K562 (cell line): Measurements from ENCODE around the gene RPS6KA4. TPM values are rescaled to one million over a fixed set of nuclear protein-coding genes. Genes with fewer than 3 reads are reported as not detected.
"Not testable (repeated sequence)": the region's sequence is repeated elsewhere in the genome, so short reads cannot be mapped to it uniquely, and the experiment has no call there.

Source experiments
- ATAC-seq: fragments of 200-7000 bp; cut with Tn5 transposase; 3 replicates; pipeline ENCODE4 v1.9.1; 2020; ENCODE audit warnings: moderate library complexity
- BruUV-seq: library from RNA; stranded (reverse); fragments of 400-500 nt; replicated peaks from 2 replicates; lab custom pipeline; 2021; lab: Mats Ljungman, UMichigan
- CTCF ChIA-PET: fragments of 300-600 bp; formaldehyde crosslinking; extraction: SDS; loops from one replicate; lab custom pipeline; 2021; ENCODE audit warnings: low intra/inter-chr PET ratio; lab: Yijun Ruan, JAX
- POLR2A ChIA-PET: fragments of 300-600, 350-650 bp; sonication (Branson Sonifier 250); formaldehyde crosslinking; extraction: SDS; loops from one replicate; lab custom pipeline; 2021; ENCODE audit warnings: antibody characterized with exemption, inconsistent platforms; lab: Yijun Ruan, JAX
- DNase-seq, 4 experiments: peaks; one replicate each; pipeline versions ENCODE4 v3.0.0 to v3.0.0-alpha.2; 2011 to 2018; ENCODE audit warnings: low spot score in 3 of 4, mixed read lengths in 3 of 4; ENCODE audit errors: extremely low read depth in 1 of 4
- FAIRE-seq: peaks from 2 replicates; lab custom pipeline; 2011; peaks lifted over from hg19 to GRCh38; lab: Jason Lieb, UNC
- H2AFZ ChIP-seq: 2 replicates; pipeline ENCODE4 v1.6.0; 2011; ENCODE audit warnings: low read depth, low read length, control low read depth, inconsistent platforms
- H3K27ac ChIP-seq: fragments of 200-600 bp; 3 replicates; pipeline ENCODE4 v1.8.0; 2011; ENCODE audit warnings: low read depth, mild to moderate bottlenecking, control low read depth, inconsistent platforms, low read length, moderate library complexity, mixed read lengths; ENCODE audit errors: extremely low read depth
- H3K27me3 ChIP-seq, 2 experiments: fragments of 300-600 bp in 1 of 2; 2 replicates in 1 of 2; 3 replicates in 1 of 2; pipeline versions ENCODE4 v1.6.0 to v1.8.0; 2011; ENCODE audit warnings: inconsistent platforms in 2 of 2, low read length in 2 of 2, mild to moderate bottlenecking in 1 of 2, mixed read lengths in 1 of 2, moderate library complexity in 1 of 2; ENCODE audit not compliant: control insufficient read depth in 2 of 2, insufficient read depth in 2 of 2
- H3K36me3 ChIP-seq: fragments of 300-600 bp; 3 replicates; pipeline ENCODE4 v1.8.0; 2011; ENCODE audit warnings: mild to moderate bottlenecking, low read length, inconsistent platforms; ENCODE audit not compliant: control insufficient read depth, insufficient read depth
- H3K4me1 ChIP-seq, 2 experiments: fragments of 200-600 bp in 1 of 2; replicated peaks in 1 of 2; 2 replicates in 1 of 2; 3 replicates in 1 of 2; pipeline versions ENCODE4 v1.5.1 to v1.8.0; 2011; ENCODE audit warnings: inconsistent platforms in 2 of 2, low read length in 2 of 2, mild to moderate bottlenecking in 1 of 2, mixed read lengths in 1 of 2, moderate library complexity in 1 of 2; ENCODE audit not compliant: control insufficient read depth in 2 of 2, insufficient read depth in 2 of 2
- H3K4me2 ChIP-seq: 2 replicates; pipeline ENCODE4 v1.6.1; 2011; ENCODE audit warnings: low read length, control low read depth, inconsistent platforms, mixed read lengths; ENCODE audit not compliant: insufficient read depth
- H3K4me3 ChIP-seq: fragments of 200-600 bp; sonication (generic), shearing (Covaris generic); 2 replicates; pipeline ENCODE4 v1.5.1; 2016; ENCODE audit warnings: control low read depth, inconsistent platforms
- H3K79me2 ChIP-seq: fragments of 200-600 bp; 3 replicates; pipeline ENCODE4 v1.8.0; 2011; ENCODE audit warnings: low read length, inconsistent platforms; ENCODE audit not compliant: control insufficient read depth, insufficient read depth
- H3K9ac ChIP-seq, 2 experiments: 2 replicates each; pipeline versions ENCODE4 v1.6.0 to v1.6.1; 2011; ENCODE audit warnings: low read depth in 2 of 2, low read length in 2 of 2, control low read depth in 1 of 2, inconsistent platforms in 1 of 2, mild to moderate bottlenecking in 1 of 2, mixed read lengths in 1 of 2; ENCODE audit not compliant: insufficient read depth in 1 of 2
- H3K9me1 ChIP-seq: one replicate; pipeline ENCODE4 v1.6.0; 2011; ENCODE audit warnings: inconsistent platforms, mild to moderate bottlenecking, low read length, moderate library complexity; ENCODE audit not compliant: control insufficient read depth, insufficient read depth
- H3K9me3 ChIP-seq: replicated peaks from 2 replicates; pipeline ENCODE4 v1.5.1; 2011; ENCODE audit warnings: low read depth, low read length, inconsistent platforms; ENCODE audit not compliant: control insufficient read depth, insufficient read depth
- H4K20me1 ChIP-seq: replicated peaks from 2 replicates; pipeline ENCODE4 v1.6.1; 2011; ENCODE audit warnings: low read length, inconsistent platforms, mixed read lengths; ENCODE audit not compliant: control insufficient read depth, insufficient read depth
- HNRNPL ChIP-seq: fragments of 200-400 bp; formaldehyde crosslinking; IDR thresholded peaks from 2 replicates; pipeline ENCODE4 v1.6.1; 2017; ENCODE audit warnings: low read depth, mild to moderate bottlenecking, low read length
- KDM5B ChIP-seq: fragments of 200-600 bp; sonication (generic); IDR thresholded peaks from 2 replicates; pipeline ENCODE4 v1.6.1; 2012; ENCODE audit warnings: low read depth, mild to moderate bottlenecking, moderate library complexity, low read length, control low read depth, inconsistent platforms; ENCODE audit not compliant: insufficient replicate concordance
- MAZ ChIP-seq, 2 experiments: fragments of 450-650 bp in 1 of 2; sonication (generic) in 1 of 2; formaldehyde crosslinking; IDR thresholded peaks in 1 of 2; conservative IDR thresholded peaks in 1 of 2; 2 replicates each; pipeline versions ENCODE4 v1.4.0 to v1.5.0; 2020; ENCODE audit warnings: mild to moderate bottlenecking in 1 of 2, missing genetic modification reagents in 1 of 2
- MYNN ChIP-seq, 2 experiments: sonication (generic); formaldehyde crosslinking in 1 of 2; IDR thresholded peaks; 2 replicates each; pipeline versions ENCODE4 v1.5.0 to v1.6.1; 2016 to 2020; ENCODE audit warnings: antibody characterized with exemption in 1 of 2, missing genetic modification reagents in 1 of 2
- POLR2A ChIP-seq: fragments of 450-650 bp; conservative IDR thresholded peaks from 2 replicates; pipeline ENCODE4 v1.6.1; 2016
- POLR2AphosphoS2 ChIP-seq: IDR thresholded peaks from 2 replicates; pipeline ENCODE4 v1.6.1; 2012; ENCODE audit warnings: low read length, improper control_type of control experiment
- POLR2AphosphoS5 ChIP-seq: IDR thresholded peaks from 2 replicates; pipeline ENCODE4 v1.6.1; 2011; ENCODE audit warnings: mild to moderate bottlenecking, low read depth, low read length, moderate library complexity; ENCODE audit not compliant: control insufficient read depth, insufficient read depth
- POLR2G ChIP-seq: fragments of 200-400 bp; formaldehyde crosslinking; IDR thresholded peaks from 2 replicates; pipeline ENCODE4 v1.6.1; 2017; ENCODE audit warnings: low read depth, mild to moderate bottlenecking, antibody characterized with exemption, low read length, moderate library complexity
- RBFOX2 ChIP-seq: fragments of 200-400 bp; formaldehyde crosslinking; IDR thresholded peaks from 2 replicates; pipeline ENCODE4 v1.6.1; 2017; ENCODE audit warnings: low read depth, mild to moderate bottlenecking, low read length, moderate library complexity
- RBM22 ChIP-seq: fragments of 200-400 bp; formaldehyde crosslinking; IDR thresholded peaks from 2 replicates; pipeline ENCODE4 v1.6.1; 2018; ENCODE audit warnings: low read length, low read depth; ENCODE audit not compliant: poor library complexity, severe bottlenecking
- SUPT5H ChIP-seq: fragments of 450-650 bp; IDR thresholded peaks from 2 replicates; pipeline ENCODE4 v1.6.1; 2016
- ZBTB7A ChIP-seq: IDR thresholded peaks from 2 replicates; pipeline ENCODE4 v1.6.1; 2011; ENCODE audit warnings: low read depth, mild to moderate bottlenecking, low read length, moderate library complexity, borderline replicate concordance; ENCODE audit not compliant: control insufficient read depth
- WGBS: fragments of 100-300 bp; shearing (Covaris generic); methylation state at CpG from one replicate; pipeline ENCODE4 v1.1.6; 2016; ENCODE audit warnings: low coverage, mixed read lengths; ENCODE audit not compliant: insufficient coverage; ENCODE audit errors: missing lambda C conversion rate; 5-methylcytosine and 5-hydroxymethylcytosine counted together
- in situ Hi-C: fragments of 300-500 bp; cut with MboI; formaldehyde crosslinking; loops from 4 replicates; pipeline ENCODE4 v1.15.0; 2018; ENCODE audit warnings: inconsistent platforms, mixed read lengths
- intact Hi-C: fragments of 100-400 bp; cut with micrococcal nuclease; formaldehyde crosslinking; loops from 2 replicates; pipeline ENCODE4 v1.14.2; 2022
- polyA plus RNA-seq, 8 experiments: library from polyadenylated mRNA; depleted of rRNA in 4 of 8; stranded (reverse) in 5 of 8; unstranded in 3 of 8; fragments of >200 nt; fragmentation: Nextera tagmentation in 2 of 8; fragmentation: Illumina TruSeq in 1 of 8; extraction: Ambion mirVana in 2 of 8; extraction: Trizol in 1 of 8; gene quantifications; 2 replicates each; pipeline versions ENCODE4 v1.2.1 to v1.2.3, GENCODE V29; 2011 to 2014; ENCODE audit warnings: inconsistent platforms in 1 of 8, missing spikeins in 1 of 8
- total RNA-seq, 7 experiments: library from RNA; depleted of rRNA in 6 of 7; stranded (reverse); fragments of >200 nt in 6 of 7; fragmentation: Illumina TruSeq in 2 of 7; extraction: Trizol in 2 of 7; gene quantifications; 2 replicates each; pipeline versions ENCODE4 v1.2.1 to v1.2.3, GENCODE V29; 2011 to 2021; ENCODE audit warnings: low replicate concordance in 1 of 7

The RPS6KA4 gene
- total and polyA plus RNA-seq, 9 of the 15 experiments (the other 6 are each of a cell fraction or from before 2014, with no cell fraction given), result 0.15 to 23.8 (median 9.8) TPM

DNA sequence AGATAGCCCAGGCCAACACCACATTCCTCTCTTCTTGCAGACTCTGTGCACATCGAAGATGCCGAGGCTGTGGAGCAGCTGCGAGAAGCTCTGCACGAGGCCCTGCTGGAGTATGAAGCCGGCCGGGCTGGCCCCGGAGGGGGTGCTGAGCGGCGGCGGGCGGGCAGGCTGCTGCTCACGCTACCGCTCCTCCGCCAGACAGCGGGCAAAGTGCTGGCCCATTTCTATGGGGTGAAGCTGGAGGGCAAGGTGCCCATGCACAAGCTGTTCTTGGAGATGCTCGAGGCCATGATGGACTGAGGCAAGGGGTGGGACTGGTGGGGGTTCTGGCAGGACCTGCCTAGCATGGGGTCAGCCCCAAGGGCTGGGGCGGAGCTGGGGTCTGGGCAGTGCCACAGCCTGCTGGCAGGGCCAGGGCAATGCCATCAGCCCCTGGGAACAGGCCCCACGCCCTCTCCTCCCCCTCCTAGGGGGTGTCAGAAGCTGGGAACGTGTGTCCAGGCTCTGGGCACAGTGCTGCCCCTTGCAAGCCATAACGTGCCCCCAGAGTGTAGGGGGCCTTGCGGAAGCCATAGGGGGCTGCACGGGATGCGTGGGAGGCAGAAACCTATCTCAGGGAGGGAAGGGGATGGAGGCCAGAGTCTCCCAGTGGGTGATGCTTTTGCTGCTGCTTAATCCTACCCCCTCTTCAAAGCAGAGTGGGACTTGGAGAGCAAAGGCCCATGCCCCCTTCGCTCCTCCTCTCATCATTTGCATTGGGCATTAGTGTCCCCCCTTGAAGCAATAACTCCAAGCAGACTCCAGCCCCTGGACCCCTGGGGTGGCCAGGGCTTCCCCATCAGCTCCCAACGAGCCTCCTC lies 43.1 kb upstream of the RPS6KA4 start:
- H3K9me3 ChIP-seq; intact Hi-C loops; H3K27me3 ChIP-seq; ATAC-seq; DNase-seq; H4K20me1 ChIP-seq; BruUV-seq; H3K9me1 ChIP-seq; H2AFZ ChIP-seq; in situ Hi-C loops; FAIRE-seq; TF ChIP-seq MYNN (CRISPR knock-in tag; IDR thresholded peaks at IDR 0.05): not testable (repeated sequence)
- Histone ChIP-seq H3K4me3 (peak overlapping the region; percentile 94), H3K36me3 (peaks cover 62% of the 10 kb centered on the region), H3K4me2 (peak overlapping the region; percentile 95), H3K4me1 (peaks cover 8 to 63% of the 10 kb centered on the region in 2 experiments; a peak in 4 of 5 replicates), H3K9ac (peak overlapping the region; percentile 86 to 94; a peak in 3 of 4 replicates), H3K79me2 (peaks cover 45% of the 10 kb centered on the region), H3K27ac (peak overlapping the region; percentile 99; the same call in 1 of the 3 replicates)
- POLR2A ChIA-PET, result interaction anchor here (0.8 to 2.5 kb wide), 2 partner anchors 9 to 39 kb away, joined by 3 to 10 read pairs; no protein-coding TSS in a partner anchor
- TF ChIP-seq HNRNPL (0 out of 2 replicates have a peak, but pooled peaks have one; percentile 41), MAZ (CRISPR knock-in tag; conservative IDR thresholded peaks at IDR 0.05 in 1 of 2, IDR thresholded peaks at IDR 0.05 in 1 of 2) (peak in 1 of 2 experiments; percentile 47; a peak in 2 of 4 replicates), RBM22 (peak; percentile 16), MYNN (IDR thresholded peaks at IDR 0.05) (peak; percentile 58; the same call in 1 of the 2 replicates), SUPT5H (peak; percentile 5; the same call in 1 of the 2 replicates), POLR2AphosphoS5 (peak; percentile 50; the same call in 1 of the 2 replicates), KDM5B (peak; percentile 44), POLR2A (peak; percentile 1; the same call in 1 of the 2 replicates), ZBTB7A (0 out of 2 replicates have a peak, but pooled peaks have one; percentile 15), POLR2AphosphoS2 (peak; percentile 43; the same call in 1 of the 2 replicates), POLR2G (peak; percentile 78), RBFOX2 (peak; percentile 58)
- CTCF ChIA-PET, result interaction anchor here (2.7 kb wide), 1 partner anchor 39 kb away, joined by 19 read pairs; no protein-coding TSS in a partner anchor
- 72% methylated on average over 15 of the region's 25 CpGs for WGBS
